Left forelimb (tissue), 1 donor: ENCODE measurements around the gene MYBPC3.
"Not testable (repeated sequence)": the region's sequence is repeated elsewhere in the genome, so short reads cannot be mapped to it uniquely, and the experiment has no call there.

Experiments
- DNase-seq: peaks from one replicate; pipeline ENCODE4 v3.0.0-alpha.2; 2018; ENCODE audit warnings: low spot score

Gene MYBPC3

GRCh38 chr11:47317064-47317828 lies 35.3 kb downstream of the MYBPC3 start:
- no peak for DNase-seq

GRCh38 chr11:47316501-47316900 lies 36.0 kb downstream of the MYBPC3 start:
- not testable (repeated sequence) for DNase-seq

- peak; percentile 36 for DNase-seq
These were observed 37.5 kb downstream of the MYBPC3 start for GRCh38 chr11:47314992-47315391.

- DNase-seq = peak; percentile 34
These were observed 44.3 kb downstream of the MYBPC3 start for GRCh38 chr11:47308050-47308823.

GRCh38 chr11:47306484-47306844 lies 46.0 kb downstream of the MYBPC3 start:
- peak; percentile 9 for DNase-seq

GRCh38 chr11:47305734-47306483 lies 46.6 kb downstream of the MYBPC3 start:
- peak; percentile 30 for DNase-seq

- DNase-seq = no peak
These were observed 49.6 kb downstream of the MYBPC3 start for GRCh38 chr11:47302853-47303252.

GRCh38 chr11:47299078-47299477 lies 53.4 kb downstream of the MYBPC3 start:
- DNase-seq = no peak

- no peak for DNase-seq
These were observed 56.5 kb downstream of the MYBPC3 start for GRCh38 chr11:47296045-47296444.

GRCh38 chr11:47295385-47295784 lies 57.1 kb downstream of the MYBPC3 start:
- no peak for DNase-seq

GRCh38 chr11:47289856-47290255 lies 62.6 kb downstream of the MYBPC3 start:
- DNase-seq = no peak

- no peak for DNase-seq
These were observed 64.4 kb downstream of the MYBPC3 start for GRCh38 chr11:47288066-47288465.

- peak; percentile 34 for DNase-seq
These were observed 66.3 kb downstream of the MYBPC3 start for GRCh38 chr11:47285969-47286770.

- peak; percentile 33 for DNase-seq
These were observed 68.4 kb downstream of the MYBPC3 start for GRCh38 chr11:47284151-47284550.

- peak; percentile 8 for DNase-seq
These were observed 70.0 kb downstream of the MYBPC3 start for GRCh38 chr11:47282462-47282861.
